Activated T-helper 2 cell treated with anti-CD3 and anti-CD28 coated beads, Interferon-gamma antibody, Interleukin-2, Interleukin-4, amounts not matched to agents 10 μg/mL and 5 μg/mL and 100 μg/mL, durations not matched to agents 14 hours and 24 hours and 36 hours (primary cell): ENCODE measurements around the gene GRID1. TPM values are rescaled to one million over a fixed set of nuclear protein-coding genes. Genes with fewer than 3 reads are reported as not detected.

Experiments
- DNase-seq: peaks from one replicate; pipeline ENCODE4 v3.0.0; 2021; ENCODE audit warnings: low spot score
- H3K27ac Mint-ChIP-seq: one replicate; pipeline ENCODE4 v1.8.0; 2021; ENCODE audit warnings: mixed read lengths
- H3K27me3 Mint-ChIP-seq: one replicate; pipeline ENCODE4 v1.8.0; 2021; ENCODE audit warnings: low read depth, mixed read lengths
- H3K36me3 Mint-ChIP-seq: one replicate; pipeline ENCODE4 v1.8.0; 2021; ENCODE audit warnings: low read depth, mixed read lengths
- H3K4me1 Mint-ChIP-seq: one replicate; pipeline ENCODE4 v1.8.0; 2021; ENCODE audit warnings: low read depth, mixed read lengths
- H3K4me3 Mint-ChIP-seq: one replicate; pipeline ENCODE4 v1.8.0; 2021; ENCODE audit warnings: low read depth, mild to moderate bottlenecking, moderate library complexity, mixed read lengths
- H3K9me3 Mint-ChIP-seq: one replicate; pipeline ENCODE4 v1.8.0; 2021; ENCODE audit warnings: mixed read lengths
- intact Hi-C: fragments of 100-400 bp; cut with micrococcal nuclease; formaldehyde crosslinking; loops from one replicate; pipeline ENCODE4 v1.15.1; 2023
- total RNA-seq: library from RNA; stranded (reverse); gene quantifications from 2 replicates; pipeline ENCODE4 v1.2.3, GENCODE V29; 2022

The GRID1 gene
- total RNA-seq, 1 donor from 2014 or later: not detected

GRCh38 chr10:85635650-85636049 is 730.9 kb downstream of the GRID1 start:
- Mint-ChIP-seq H3K36me3 (no peaks in the 10 kb centered on the region), H3K4me1 (no peaks in the 10 kb centered on the region), H3K27me3 (no peaks in the 10 kb centered on the region), H3K27ac (no peak overlapping the region), H3K9me3 (no peaks in the 10 kb centered on the region), H3K4me3 (no peak overlapping the region)
- no peak for DNase-seq
- intact Hi-C loops: no loop called here

GRCh38 chr10:85624511-85624910 is 742.1 kb downstream of the GRID1 start:
- Mint-ChIP-seq H3K27ac (no peak overlapping the region), H3K27me3 (peaks cover 7% of the 10 kb centered on the region), H3K4me1 (no peaks in the 10 kb centered on the region), H3K36me3 (no peaks in the 10 kb centered on the region), H3K4me3 (no peak overlapping the region), H3K9me3 (no peaks in the 10 kb centered on the region)
- intact Hi-C loops: no loop called here
- no peak for DNase-seq

GRCh38 chr10:85623758-85624157 is 742.8 kb downstream of the GRID1 start:
- Mint-ChIP-seq H3K4me3 (no peak overlapping the region), H3K4me1 (no peaks in the 10 kb centered on the region), H3K27me3 (peaks cover 7% of the 10 kb centered on the region), H3K9me3 (no peaks in the 10 kb centered on the region), H3K36me3 (no peaks in the 10 kb centered on the region), H3K27ac (no peak overlapping the region)
- no peak for DNase-seq
- intact Hi-C loops: no loop called here

GRCh38 chr10:85623342-85623741 is 743.3 kb downstream of the GRID1 start:
- H3K9me3 Mint-ChIP-seq: no peaks in the 10 kb centered on the region
- DNase-seq: no peak
- H3K27me3 Mint-ChIP-seq: peaks cover 7% of the 10 kb centered on the region
- no peaks in the 10 kb centered on the region for H3K4me1 Mint-ChIP-seq
- H3K36me3 Mint-ChIP-seq: no peaks in the 10 kb centered on the region
- no peak overlapping the region for H3K27ac Mint-ChIP-seq
- intact Hi-C loops: no loop called here
- H3K4me3 Mint-ChIP-seq: no peak overlapping the region

- no peak for DNase-seq
- Mint-ChIP-seq H3K4me1 (no peaks in the 10 kb centered on the region), H3K27ac (no peak overlapping the region), H3K9me3 (no peaks in the 10 kb centered on the region), H3K27me3 (peaks cover 7% of the 10 kb centered on the region), H3K4me3 (no peak overlapping the region), H3K36me3 (no peaks in the 10 kb centered on the region)
- intact Hi-C loops: no loop called here
These were observed 744.2 kb downstream of the GRID1 start for GRCh38 chr10:85622425-85622824.

- no peaks in the 10 kb centered on the region for H3K9me3 Mint-ChIP-seq
- DNase-seq: no peak
- H3K36me3 Mint-ChIP-seq: no peaks in the 10 kb centered on the region
- H3K4me3 Mint-ChIP-seq: no peak overlapping the region
- no peaks in the 10 kb centered on the region for H3K4me1 Mint-ChIP-seq
- H3K27me3 Mint-ChIP-seq: peaks cover 7% of the 10 kb centered on the region
- H3K27ac Mint-ChIP-seq: no peak overlapping the region
- intact Hi-C loops: no loop called here
These were observed 745.0 kb downstream of the GRID1 start for GRCh38 chr10:85621562-85621961.

GRCh38 chr10:85620807-85621206 is 745.8 kb downstream of the GRID1 start:
- peaks cover 9% of the 10 kb centered on the region for H3K27me3 Mint-ChIP-seq

GRCh38 chr10:85619832-85620231 is 746.8 kb downstream of the GRID1 start:
- no peaks in the 10 kb centered on the region for H3K36me3 Mint-ChIP-seq
- H3K4me3 Mint-ChIP-seq: no peak overlapping the region
- no peak for DNase-seq
- H3K4me1 Mint-ChIP-seq: peaks cover 2% of the 10 kb centered on the region
- intact Hi-C loops: loop anchor here (10.0 kb wide), 1 partner anchor 1935 kb away; no protein-coding TSS in a partner anchor
- no peaks in the 10 kb centered on the region for H3K9me3 Mint-ChIP-seq
- H3K27ac Mint-ChIP-seq: no peak overlapping the region
- H3K27me3 Mint-ChIP-seq: peaks cover 6% of the 10 kb centered on the region

More at GRCh38 chr10:85620807-85621206, 745.8 kb downstream of the GRID1 start:
- Mint-ChIP-seq H3K27ac (no peak overlapping the region), H3K36me3 (no peaks in the 10 kb centered on the region), H3K4me3 (no peak overlapping the region), H3K4me1 (no peaks in the 10 kb centered on the region), H3K9me3 (no peaks in the 10 kb centered on the region)
- no peak for DNase-seq
- intact Hi-C loops: no loop called here

GRCh38 chr10:85618841-85619240 is 747.8 kb downstream of the GRID1 start:
- peaks cover 12% of the 10 kb centered on the region for H3K4me1 Mint-ChIP-seq
- intact Hi-C loops: loop anchor here (10.0 kb wide), 1 partner anchor 1934 kb away; no protein-coding TSS in a partner anchor
- no peak overlapping the region for H3K4me3 Mint-ChIP-seq
- H3K36me3 Mint-ChIP-seq: no peaks in the 10 kb centered on the region
- H3K27me3 Mint-ChIP-seq: peaks cover 6% of the 10 kb centered on the region
- H3K9me3 Mint-ChIP-seq: no peaks in the 10 kb centered on the region
- no peak for DNase-seq
- no peak overlapping the region for H3K27ac Mint-ChIP-seq

GRCh38 chr10:85617751-85618546 is 748.6 kb downstream of the GRID1 start:
- H3K36me3 Mint-ChIP-seq: no peaks in the 10 kb centered on the region
- no peak overlapping the region for H3K4me3 Mint-ChIP-seq
- peaks cover 18% of the 10 kb centered on the region for H3K4me1 Mint-ChIP-seq
- intact Hi-C loops: loop anchor here (10.0 kb wide), 1 partner anchor 1933 kb away; no protein-coding TSS in a partner anchor
- DNase-seq: no peak
- no peak overlapping the region for H3K27ac Mint-ChIP-seq
- H3K9me3 Mint-ChIP-seq: no peaks in the 10 kb centered on the region
- H3K27me3 Mint-ChIP-seq: peaks cover 4% of the 10 kb centered on the region

- Mint-ChIP-seq H3K9me3 (no peaks in the 10 kb centered on the region), H3K36me3 (no peaks in the 10 kb centered on the region), H3K27me3 (peaks cover 12% of the 10 kb centered on the region), H3K4me1 (peaks cover 36% of the 10 kb centered on the region), H3K4me3 (no peak overlapping the region), H3K27ac (no peak overlapping the region)
- DNase-seq: no peak
- intact Hi-C loops: loop anchor here (10.0 kb wide), 1 partner anchor 1931 kb away; no protein-coding TSS in a partner anchor
These were observed 751.0 kb downstream of the GRID1 start for GRCh38 chr10:85615556-85615955.

- H3K4me3 Mint-ChIP-seq: no peak overlapping the region
- H3K4me1 Mint-ChIP-seq: peaks cover 38% of the 10 kb centered on the region
- DNase-seq: no peak
- intact Hi-C loops: loop anchor here (10.0 kb wide), 1 partner anchor 1930 kb away; no protein-coding TSS in a partner anchor
- no peak overlapping the region for H3K27ac Mint-ChIP-seq
- H3K9me3 Mint-ChIP-seq: no peaks in the 10 kb centered on the region
- H3K36me3 Mint-ChIP-seq: no peaks in the 10 kb centered on the region
- peaks cover 14% of the 10 kb centered on the region for H3K27me3 Mint-ChIP-seq
These were observed 751.6 kb downstream of the GRID1 start for GRCh38 chr10:85614981-85615380.

- H3K36me3 Mint-ChIP-seq: no peaks in the 10 kb centered on the region
- no peaks in the 10 kb centered on the region for H3K9me3 Mint-ChIP-seq
- H3K4me1 Mint-ChIP-seq: peaks cover 38% of the 10 kb centered on the region
- no peak overlapping the region for H3K4me3 Mint-ChIP-seq
- no peak overlapping the region for H3K27ac Mint-ChIP-seq
- intact Hi-C loops: loop anchor here (10.0 kb wide), 1 partner anchor 1930 kb away; no protein-coding TSS in a partner anchor
- H3K27me3 Mint-ChIP-seq: peaks cover 14% of the 10 kb centered on the region
- no peak for DNase-seq
These were observed 752.0 kb downstream of the GRID1 start for GRCh38 chr10:85614566-85614965.
